SU-DHL-6 (cell line): ENCODE results near the gene HARS1.
"Not testable (repeated sequence)": the region's sequence is repeated elsewhere in the genome, so short reads cannot be mapped to it uniquely, and the experiment has no call there.

ENCODE experiments used
- CTCF ChIP-seq: fragments of 200-600 bp; sonication (generic); IDR thresholded peaks from one replicate; pipeline ENCODE4 v1.5.1; 2017; ENCODE audit warnings: antibody characterized with exemption, mild to moderate bottlenecking, low read length, moderate library complexity; ENCODE audit not compliant: insufficient read depth, poor library complexity, severe bottlenecking
- EZH2phosphoT487 ChIP-seq: fragments of 200-600 bp; sonication (generic), shearing (Covaris generic); conservative IDR thresholded peaks from 2 replicates; pipeline ENCODE4 v1.6.1; 2018; ENCODE audit warnings: mild to moderate bottlenecking, antibody characterized with exemption, low read length, moderate library complexity, mixed read lengths

- not testable (repeated sequence) for TF ChIP-seq CTCF, EZH2phosphoT487
Observed at GRCh38 chr5:140624886-140625285, 66.3 kb downstream of the HARS1 start.
